ENCODE results near the gene EMC10.

DNA sequence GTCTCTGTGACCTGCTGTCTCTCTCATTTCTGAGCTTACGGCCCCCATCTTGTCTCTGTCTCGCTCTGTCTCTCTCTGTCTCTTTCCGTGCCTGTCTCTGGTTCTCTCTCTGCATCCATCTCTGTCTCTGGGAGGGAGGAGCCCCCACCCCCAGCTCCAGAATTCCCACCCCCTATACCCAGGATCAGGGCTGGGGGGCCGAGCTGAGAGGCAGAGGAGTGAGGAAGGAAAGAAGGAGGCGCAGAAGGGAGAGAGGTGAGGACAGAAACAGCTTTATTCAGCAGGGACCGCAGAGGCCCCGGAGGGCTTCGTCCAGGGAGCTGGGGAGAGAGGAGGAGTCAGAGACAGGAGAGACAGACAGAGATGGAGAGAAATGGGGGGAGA lies 20.7 kb downstream of the EMC10 start:
- TF ChIP-seq EZH2 (IDR thresholded peaks at IDR 0.05) (no peak), POLR2AphosphoS5 (IDR thresholded peaks at IDR 0.05; ENCODE audit: borderline replicate concordance, low read depth, low read length) (no peak), FOXP2 (optimal IDR thresholded peaks at IDR 0.05; ENCODE audit: control extremely low read depth, extremely low read length, insufficient read depth) (no peak)
